Gastrocnemius medialis (tissue), 4 donors: Measurements from ENCODE around the gene APBA2.

ENCODE experiments used
- CTCF ChIP-seq, 5 experiments: fragments of 450-650 bp in 3 of 5; fragments of 200-600 bp in 2 of 5; sonication (generic) in 2 of 5; IDR thresholded peaks in 4 of 5; conservative IDR thresholded peaks in 1 of 5; 1 replicate in 4 of 5; 2 replicates in 1 of 5; pipeline ENCODE4 v1.5.1; 2016 to 2019; ENCODE audit warnings: antibody characterized with exemption in 5 of 5, mild to moderate bottlenecking in 3 of 5, moderate library complexity in 3 of 5
- POLR2A ChIP-seq, 2 donors: fragments of 450-650 bp; IDR thresholded peaks; one replicate each; pipeline ENCODE4 v1.6.1; 2017; ENCODE audit warnings: antibody characterized with exemption in 2 of 2, mild to moderate bottlenecking in 2 of 2, moderate library complexity in 2 of 2

- TF ChIP-seq CTCF (IDR thresholded peaks at IDR 0.05 in 4 of 5, conservative IDR thresholded peaks at IDR 0.05 in 1 of 5) (no peak), POLR2A (IDR thresholded peaks at IDR 0.05) (no peak)
These were observed 229.6 kb downstream of the APBA2 start for GRCh38 chr15:29115093-29115991.
